SK-N-SH (cell line): ENCODE data around the gene GPC4.

Experiments
- CHD2 ChIP-seq: fragments of 150-350 bp; IDR thresholded peaks from 2 replicates; pipeline ENCODE4 v1.6.1; 2018; ENCODE audit warnings: low read length; ENCODE audit not compliant: partially characterized antibody
- EP300 ChIP-seq, 2 experiments: IDR thresholded peaks; 2 replicates each; pipeline versions ENCODE4 v1.4.0 to v1.6.1; 2012; ENCODE audit warnings: borderline replicate concordance in 1 of 2, low read depth in 1 of 2, low read length in 1 of 2
- EZH2phosphoT487 ChIP-seq: fragments of 200-600 bp; sonication (generic); IDR thresholded peaks from 2 replicates; pipeline ENCODE4 v1.6.1; 2017; ENCODE audit warnings: low read depth, mixed run types, mild to moderate bottlenecking, antibody characterized with exemption, moderate library complexity, borderline replicate concordance
- FOSL2 ChIP-seq: IDR thresholded peaks from 2 replicates; pipeline ENCODE4 v1.4.0; 2012; ENCODE audit warnings: low read depth, mild to moderate bottlenecking, moderate library complexity, borderline replicate concordance
- JUND ChIP-seq: IDR thresholded peaks from 2 replicates; pipeline ENCODE4 v1.4.0; 2012
- MEF2A ChIP-seq: IDR thresholded peaks from 2 replicates; pipeline ENCODE4 v1.4.0; 2012; ENCODE audit warnings: low read depth, borderline replicate concordance
- POLR2AphosphoS5 ChIP-seq: IDR thresholded peaks from 2 replicates; pipeline ENCODE4 v1.6.1; 2012; ENCODE audit warnings: low read depth, low read length
- TAF1 ChIP-seq: IDR thresholded peaks from 2 replicates; pipeline ENCODE4 v1.6.1; 2012; ENCODE audit warnings: low read depth, mild to moderate bottlenecking, low read length, moderate library complexity, borderline replicate concordance
- TEAD4 ChIP-seq: IDR thresholded peaks from 2 replicates; pipeline ENCODE4 v1.4.0; 2012; ENCODE audit warnings: mild to moderate bottlenecking, borderline replicate concordance; ENCODE audit not compliant: insufficient read depth
- TF ChIP-seq, protein P1 (sequence below): fragments of 200-600 bp; sonication (generic); IDR thresholded peaks from 2 replicates; pipeline ENCODE4 v1.6.1; 2017; ENCODE audit warnings: antibody characterized with exemption, mild to moderate bottlenecking, moderate library complexity
- TF ChIP-seq, protein P2 (sequence below): IDR thresholded peaks from 2 replicates; pipeline ENCODE4 v1.4.0; 2012; ENCODE audit warnings: low read depth, borderline replicate concordance
- TF ChIP-seq, protein P3 (sequence below): IDR thresholded peaks from 2 replicates; pipeline ENCODE4 v1.4.0; 2012; ENCODE audit warnings: low read depth

DNA sequence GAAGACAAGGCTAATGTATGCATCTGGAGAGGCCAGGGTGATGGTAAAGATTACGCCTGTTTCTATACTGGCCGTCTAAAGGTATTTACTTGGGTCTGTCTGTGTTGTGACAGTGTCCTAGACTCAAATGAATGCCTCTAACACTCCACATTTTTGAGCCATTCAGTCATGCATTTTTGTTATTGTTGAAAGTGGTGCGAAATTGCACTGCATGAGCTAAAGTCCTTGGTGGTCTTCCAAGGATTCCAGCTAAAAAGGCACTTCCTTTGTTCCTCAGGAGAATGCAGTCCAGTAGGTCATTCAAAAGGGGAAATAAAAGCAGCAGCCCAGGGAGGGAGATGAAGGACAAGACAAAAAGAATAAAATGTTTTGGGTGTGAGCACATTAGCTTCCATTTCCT lies 3.0 kb downstream of the GPC4 start:
- no peak for TF ChIP-seq EZH2phosphoT487
- TF ChIP-seq CHD2 = no peak
- TF ChIP-seq, protein P1, sequence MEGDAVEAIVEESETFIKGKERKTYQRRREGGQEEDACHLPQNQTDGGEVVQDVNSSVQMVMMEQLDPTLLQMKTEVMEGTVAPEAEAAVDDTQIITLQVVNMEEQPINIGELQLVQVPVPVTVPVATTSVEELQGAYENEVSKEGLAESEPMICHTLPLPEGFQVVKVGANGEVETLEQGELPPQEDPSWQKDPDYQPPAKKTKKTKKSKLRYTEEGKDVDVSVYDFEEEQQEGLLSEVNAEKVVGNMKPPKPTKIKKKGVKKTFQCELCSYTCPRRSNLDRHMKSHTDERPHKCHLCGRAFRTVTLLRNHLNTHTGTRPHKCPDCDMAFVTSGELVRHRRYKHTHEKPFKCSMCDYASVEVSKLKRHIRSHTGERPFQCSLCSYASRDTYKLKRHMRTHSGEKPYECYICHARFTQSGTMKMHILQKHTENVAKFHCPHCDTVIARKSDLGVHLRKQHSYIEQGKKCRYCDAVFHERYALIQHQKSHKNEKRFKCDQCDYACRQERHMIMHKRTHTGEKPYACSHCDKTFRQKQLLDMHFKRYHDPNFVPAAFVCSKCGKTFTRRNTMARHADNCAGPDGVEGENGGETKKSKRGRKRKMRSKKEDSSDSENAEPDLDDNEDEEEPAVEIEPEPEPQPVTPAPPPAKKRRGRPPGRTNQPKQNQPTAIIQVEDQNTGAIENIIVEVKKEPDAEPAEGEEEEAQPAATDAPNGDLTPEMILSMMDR = no peak
- no peak for TF ChIP-seq FOSL2
- no peak for TF ChIP-seq POLR2AphosphoS5
- TF ChIP-seq TEAD4 = no peak
- TF ChIP-seq, protein P2, sequence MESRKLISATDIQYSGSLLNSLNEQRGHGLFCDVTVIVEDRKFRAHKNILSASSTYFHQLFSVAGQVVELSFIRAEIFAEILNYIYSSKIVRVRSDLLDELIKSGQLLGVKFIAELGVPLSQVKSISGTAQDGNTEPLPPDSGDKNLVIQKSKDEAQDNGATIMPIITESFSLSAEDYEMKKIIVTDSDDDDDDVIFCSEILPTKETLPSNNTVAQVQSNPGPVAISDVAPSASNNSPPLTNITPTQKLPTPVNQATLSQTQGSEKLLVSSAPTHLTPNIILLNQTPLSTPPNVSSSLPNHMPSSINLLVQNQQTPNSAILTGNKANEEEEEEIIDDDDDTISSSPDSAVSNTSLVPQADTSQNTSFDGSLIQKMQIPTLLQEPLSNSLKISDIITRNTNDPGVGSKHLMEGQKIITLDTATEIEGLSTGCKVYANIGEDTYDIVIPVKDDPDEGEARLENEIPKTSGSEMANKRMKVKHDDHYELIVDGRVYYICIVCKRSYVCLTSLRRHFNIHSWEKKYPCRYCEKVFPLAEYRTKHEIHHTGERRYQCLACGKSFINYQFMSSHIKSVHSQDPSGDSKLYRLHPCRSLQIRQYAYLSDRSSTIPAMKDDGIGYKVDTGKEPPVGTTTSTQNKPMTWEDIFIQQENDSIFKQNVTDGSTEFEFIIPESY = no peak
- TF ChIP-seq JUND = no peak
- TF ChIP-seq TAF1 = no peak
- no peak for TF ChIP-seq MEF2A
- no peak for TF ChIP-seq EP300 (IDR thresholded peaks at IDR 0.05; ENCODE audit: borderline replicate concordance in 1 of 2, low read depth in 1 of 2, low read length in 1 of 2)
- TF ChIP-seq, protein P3, sequence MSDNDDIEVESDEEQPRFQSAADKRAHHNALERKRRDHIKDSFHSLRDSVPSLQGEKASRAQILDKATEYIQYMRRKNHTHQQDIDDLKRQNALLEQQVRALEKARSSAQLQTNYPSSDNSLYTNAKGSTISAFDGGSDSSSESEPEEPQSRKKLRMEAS = no peak
